ENCODE data around the gene FAM193A. TPM values are rescaled to one million over a fixed set of nuclear protein-coding genes. Genes with fewer than 3 reads are reported as not detected.

The FAM193A gene
- total RNA-seq, 1 experiment from 2014 or later, result 31.3 TPM

GRCh38 chr4:2651998-2652397 lies 115.6 kb downstream of the FAM193A start:
- peaks cover 5% of the 10 kb centered on the region for H3K4me1 Mint-ChIP-seq (ENCODE audit: insufficient read depth, unreplicated experiment)
- no peak for DNase-seq (ENCODE audit: unreplicated experiment)
- ChIA-PET CTCF (no interaction called here), POLR2A (no interaction called here)
- H3K36me3 Mint-ChIP-seq (ENCODE audit: insufficient read depth, unreplicated experiment), result peaks cover 64% of the 10 kb centered on the region
- H3K9me3 Mint-ChIP-seq (ENCODE audit: unreplicated experiment), result no peaks in the 10 kb centered on the region
- no TSS peak for BruUV-seq (replicated peaks)
- no peak for TF ChIP-seq CTCF (IDR thresholded peaks at IDR 0.05; ENCODE audit: unreplicated experiment)
- no peak overlapping the region for H3K27ac Mint-ChIP-seq (ENCODE audit: low read depth, unreplicated experiment)
- intact Hi-C loops (cut with micrococcal nuclease), result no loop called here
- H3K4me3 Mint-ChIP-seq (ENCODE audit: unreplicated experiment), result no peak overlapping the region
- no peaks in the 10 kb centered on the region for H3K27me3 Mint-ChIP-seq (ENCODE audit: insufficient read depth, unreplicated experiment)

- Mint-ChIP-seq H3K4me3 (ENCODE audit: unreplicated experiment) (no peak overlapping the region), H3K27me3 (ENCODE audit: insufficient read depth, unreplicated experiment) (no peaks in the 10 kb centered on the region), H3K9me3 (ENCODE audit: unreplicated experiment) (no peaks in the 10 kb centered on the region), H3K4me1 (ENCODE audit: insufficient read depth, unreplicated experiment) (peaks cover 5% of the 10 kb centered on the region), H3K36me3 (ENCODE audit: insufficient read depth, unreplicated experiment) (peaks cover 64% of the 10 kb centered on the region), H3K27ac (ENCODE audit: low read depth, unreplicated experiment) (no peak overlapping the region)
- ChIA-PET POLR2A (no interaction called here), CTCF (no interaction called here)
- intact Hi-C loops (cut with micrococcal nuclease), result no loop called here
- no peak for DNase-seq (ENCODE audit: unreplicated experiment)
- no peak for TF ChIP-seq CTCF (IDR thresholded peaks at IDR 0.05; ENCODE audit: unreplicated experiment)
- no TSS peak for BruUV-seq (replicated peaks)
Observed at GRCh38 chr4:2652415-2653160, 116.1 kb downstream of the FAM193A start.

- TF ChIP-seq CTCF (IDR thresholded peaks at IDR 0.05; ENCODE audit: unreplicated experiment), result no peak
- H3K36me3 Mint-ChIP-seq (ENCODE audit: insufficient read depth, unreplicated experiment), result peaks cover 94% of the 10 kb centered on the region
- DNase-seq (ENCODE audit: unreplicated experiment), result no peak
- intact Hi-C loops (cut with micrococcal nuclease), result loop anchor here (10.0 kb wide), 1 partner anchor 126 kb away; the partner anchor contains the start of gene FAM193A
- no peaks in the 10 kb centered on the region for H3K9me3 Mint-ChIP-seq (ENCODE audit: unreplicated experiment)
- no TSS peak for BruUV-seq (replicated peaks)
- peaks cover 19% of the 10 kb centered on the region for H3K4me1 Mint-ChIP-seq (ENCODE audit: insufficient read depth, unreplicated experiment)
- H3K4me3 Mint-ChIP-seq (ENCODE audit: unreplicated experiment), result no peak overlapping the region
- ChIA-PET POLR2A (no interaction called here), CTCF (interaction anchor here (1.2 kb wide), 1 partner anchor 12 kb away, joined by 3 read pairs; no protein-coding TSS in a partner anchor)
- H3K27me3 Mint-ChIP-seq (ENCODE audit: insufficient read depth, unreplicated experiment), result no peaks in the 10 kb centered on the region
- peak overlapping the region; percentile 67 for H3K27ac Mint-ChIP-seq (ENCODE audit: low read depth, unreplicated experiment)
Observed at GRCh38 chr4:2660596-2661211, 124.3 kb downstream of the FAM193A start.

GRCh38 chr4:2662598-2662997 lies 126.2 kb downstream of the FAM193A start:
- H3K4me1 Mint-ChIP-seq (ENCODE audit: insufficient read depth, unreplicated experiment), result peaks cover 35% of the 10 kb centered on the region
- ChIA-PET POLR2A (interaction anchor here (0.6 kb wide), 1 partner anchor 126 kb away, joined by 4 read pairs; the partner anchor contains the start of gene FAM193A), CTCF (interaction anchor here (0.6 kb wide), 1 partner anchor 102 kb away, joined by 4 read pairs; no protein-coding TSS in a partner anchor)
- no peak overlapping the region for H3K4me3 Mint-ChIP-seq (ENCODE audit: unreplicated experiment)
- no peak for TF ChIP-seq CTCF (IDR thresholded peaks at IDR 0.05; ENCODE audit: unreplicated experiment)
- H3K27me3 Mint-ChIP-seq (ENCODE audit: insufficient read depth, unreplicated experiment), result no peaks in the 10 kb centered on the region
- BruUV-seq (replicated peaks), result no TSS peak
- intact Hi-C loops (cut with micrococcal nuclease), result loop anchor here (10.0 kb wide), 1 partner anchor 128 kb away; the partner anchor contains the start of gene FAM193A
- H3K27ac Mint-ChIP-seq (ENCODE audit: low read depth, unreplicated experiment), result peak overlapping the region; percentile 69
- peaks cover 83% of the 10 kb centered on the region for H3K36me3 Mint-ChIP-seq (ENCODE audit: insufficient read depth, unreplicated experiment)
- no peaks in the 10 kb centered on the region for H3K9me3 Mint-ChIP-seq (ENCODE audit: unreplicated experiment)
- DNase-seq (ENCODE audit: unreplicated experiment), result peak; percentile 77
